PC-9 (cell line): ENCODE measurements around the gene ARHGAP5. TPM values are rescaled to one million over a fixed set of nuclear protein-coding genes. Genes with fewer than 3 reads are reported as not detected.
"Not testable (repeated sequence)": the region's sequence is repeated elsewhere in the genome, so short reads cannot be mapped to it uniquely, and the experiment has no call there.

ENCODE experiments used
- BruUV-seq: library from RNA; stranded (reverse); fragments of 400-500 nt; replicated peaks from 2 replicates; lab custom pipeline; 2021; lab: Mats Ljungman, UMichigan
- CTCF ChIA-PET: fragments of 300-600 bp; sonication (Branson Sonifier 250); formaldehyde crosslinking; loops from one replicate; lab custom pipeline; 2022; ENCODE audit warnings: antibody characterized with exemption; lab: Charles Lee
- POLR2A ChIA-PET: fragments of 300-600 bp; sonication (Branson Sonifier 250); formaldehyde crosslinking; loops from one replicate; lab custom pipeline; 2022; ENCODE audit warnings: antibody characterized with exemption; ENCODE audit not compliant: unreplicated experiment; lab: Charles Lee
- DNase-seq, 2 experiments: peaks; one replicate each; pipeline versions ENCODE4 v3.0.0 to v3.0.0-alpha.2; 2015 to 2022; ENCODE audit warnings: mixed read lengths in 1 of 2
- H2AFZ ChIP-seq: fragments of 200-600 bp; sonication (generic); 2 replicates; pipeline ENCODE4 v1.8.1; 2017; ENCODE audit warnings: antibody characterized with exemption
- H3F3A ChIP-seq: fragments of 200-600 bp; sonication (generic); 2 replicates; pipeline ENCODE4 v1.8.1; 2017; ENCODE audit warnings: antibody characterized with exemption, mild to moderate bottlenecking, low read depth; ENCODE audit not compliant: insufficient read depth
- H3K27ac ChIP-seq: fragments of 200-600 bp; sonication (generic); 2 replicates; pipeline ENCODE4 v1.6.1; 2016; ENCODE audit warnings: mixed run types
- H3K27me3 ChIP-seq: fragments of 200-600 bp; sonication (generic); 2 replicates; pipeline ENCODE4 v1.6.1; 2016; ENCODE audit warnings: low read depth, mixed run types; ENCODE audit not compliant: insufficient read depth
- H3K36me3 ChIP-seq: fragments of 200-600 bp; sonication (generic); 2 replicates; pipeline ENCODE4 v1.6.1; 2016; ENCODE audit warnings: low read depth, mixed run types
- H3K4me1 ChIP-seq: fragments of 200-600 bp; sonication (generic); replicated peaks from 2 replicates; pipeline ENCODE4 v1.6.1; 2016; ENCODE audit warnings: mixed run types; ENCODE audit not compliant: insufficient read depth
- H3K4me2 ChIP-seq: fragments of 200-600 bp; sonication (generic); 2 replicates; pipeline ENCODE4 v1.6.1; 2017; ENCODE audit warnings: mixed run types
- H3K4me3 ChIP-seq: fragments of 200-600 bp; sonication (generic); 2 replicates; pipeline ENCODE4 v1.6.1; 2016; ENCODE audit warnings: mixed run types
- H3K79me2 ChIP-seq: fragments of 200-600 bp; sonication (generic); 2 replicates; pipeline ENCODE4 v1.6.1; 2017; ENCODE audit warnings: low read depth, mixed run types
- H3K9me2 ChIP-seq: fragments of 200-600 bp; sonication (generic); 2 replicates; pipeline ENCODE4 v1.8.1; 2017; ENCODE audit warnings: mild to moderate bottlenecking; ENCODE audit not compliant: insufficient read depth
- H3K9me3 ChIP-seq: fragments of 200-600 bp; sonication (generic); 2 replicates; pipeline ENCODE4 v1.8.1; 2016; ENCODE audit warnings: low read depth; ENCODE audit not compliant: insufficient read depth
- H4K20me1 ChIP-seq: fragments of 200-600 bp; sonication (generic); 2 replicates; pipeline ENCODE4 v1.8.1; 2017; ENCODE audit not compliant: insufficient read depth
- CTCF ChIP-seq: fragments of 200-600 bp; sonication (generic); conservative IDR thresholded peaks from 2 replicates; pipeline ENCODE4 v1.6.1; 2017; ENCODE audit warnings: mixed run types, antibody characterized with exemption, mild to moderate bottlenecking, moderate library complexity
- EZH2 ChIP-seq: fragments of 200-600 bp; sonication (generic); IDR thresholded peaks from 2 replicates; pipeline ENCODE4 v1.8.0; 2017; ENCODE audit warnings: antibody characterized with exemption, low read depth
- intact Hi-C: fragments of 100-400 bp; cut with micrococcal nuclease; formaldehyde crosslinking; loops from one replicate; pipeline ENCODE4 v1.10.0; 2022; ENCODE audit not compliant: unreplicated experiment
- total RNA-seq: library from RNA; stranded (reverse); gene quantifications from 2 replicates; pipeline ENCODE4 v1.2.3, GENCODE V29; 2021

Gene ARHGAP5
- total RNA-seq, 1 experiment from 2014 or later: 58.6 TPM

- TF ChIP-seq EZH2 (no peak), CTCF (no peak)
- intact Hi-C loops: no loop called here
- no TSS peak for BruUV-seq
- Histone ChIP-seq H3K27me3 (no peaks in the 10 kb centered on the region), H3K9me2 (no peaks in the 10 kb centered on the region), H3K79me2 (peaks cover 60% of the 10 kb centered on the region), H3K36me3 (peaks cover 24% of the 10 kb centered on the region), H3K4me2 (no peak overlapping the region), H3K4me1 (no peaks in the 10 kb centered on the region), H2AFZ (no peak overlapping the region), H4K20me1 (no peaks in the 10 kb centered on the region), H3K9me3 (peaks cover 3% of the 10 kb centered on the region), H3K4me3 (no peak overlapping the region), H3F3A (no peaks in the 10 kb centered on the region), H3K27ac (no peak overlapping the region)
- ChIA-PET POLR2A (no interaction called here), CTCF (no interaction called here)
- no peak for DNase-seq
Observed at GRCh38 chr14:32121948-32122347, 44.8 kb downstream of the ARHGAP5 start.

DNA sequence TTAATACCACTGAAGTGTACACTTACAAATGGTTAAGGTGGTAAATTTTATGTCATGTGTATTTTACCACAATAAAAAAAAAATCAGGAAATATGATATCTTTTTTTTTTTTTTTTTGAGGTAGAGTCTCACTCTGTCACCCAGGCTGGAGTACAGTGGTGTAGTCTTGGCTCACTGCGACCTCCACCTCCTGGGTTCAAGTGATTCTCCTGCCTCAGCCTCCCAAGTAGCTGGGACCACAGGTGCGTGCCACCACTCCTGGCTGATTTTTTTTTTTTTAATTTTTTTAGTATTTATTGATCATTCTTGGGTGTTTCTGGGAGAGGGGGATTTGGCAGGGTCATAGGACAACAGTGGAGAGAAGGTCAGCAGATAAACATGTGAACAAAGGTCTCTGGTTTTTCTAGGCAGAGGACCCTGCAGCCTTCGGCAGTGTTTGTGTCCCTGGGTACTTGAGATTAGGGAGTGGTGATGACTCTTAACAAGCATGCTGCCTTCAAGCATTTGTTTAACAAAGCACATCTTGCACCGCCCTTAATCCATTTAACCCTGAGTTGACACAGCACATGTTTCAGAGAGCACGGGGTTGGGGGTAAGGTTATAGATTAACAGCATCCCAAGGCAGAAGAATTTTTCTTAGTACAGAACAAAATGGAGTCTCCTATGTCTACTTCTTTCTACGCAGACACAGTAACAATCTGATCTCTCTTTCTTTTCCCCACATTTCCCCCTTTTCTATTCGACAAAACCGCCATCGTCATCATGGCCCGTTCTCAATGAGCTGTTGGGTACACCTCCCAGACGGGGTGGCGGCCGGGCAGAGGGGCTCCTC, 50.0 kb downstream of the ARHGAP5 start:
- Histone ChIP-seq H3K36me3 (peaks cover 13% of the 10 kb centered on the region), H3K79me2 (peaks cover 50% of the 10 kb centered on the region)
- H3K4me2 ChIP-seq, DNase-seq, H3K9me3 ChIP-seq, H3K27ac ChIP-seq, POLR2A ChIA-PET, CTCF ChIA-PET, H3K4me3 ChIP-seq, H3K27me3 ChIP-seq, H3K4me1 ChIP-seq, H4K20me1 ChIP-seq, intact Hi-C loops, BruUV-seq, H3F3A ChIP-seq, H3K9me2 ChIP-seq, H2AFZ ChIP-seq: not testable (repeated sequence)

DNA sequence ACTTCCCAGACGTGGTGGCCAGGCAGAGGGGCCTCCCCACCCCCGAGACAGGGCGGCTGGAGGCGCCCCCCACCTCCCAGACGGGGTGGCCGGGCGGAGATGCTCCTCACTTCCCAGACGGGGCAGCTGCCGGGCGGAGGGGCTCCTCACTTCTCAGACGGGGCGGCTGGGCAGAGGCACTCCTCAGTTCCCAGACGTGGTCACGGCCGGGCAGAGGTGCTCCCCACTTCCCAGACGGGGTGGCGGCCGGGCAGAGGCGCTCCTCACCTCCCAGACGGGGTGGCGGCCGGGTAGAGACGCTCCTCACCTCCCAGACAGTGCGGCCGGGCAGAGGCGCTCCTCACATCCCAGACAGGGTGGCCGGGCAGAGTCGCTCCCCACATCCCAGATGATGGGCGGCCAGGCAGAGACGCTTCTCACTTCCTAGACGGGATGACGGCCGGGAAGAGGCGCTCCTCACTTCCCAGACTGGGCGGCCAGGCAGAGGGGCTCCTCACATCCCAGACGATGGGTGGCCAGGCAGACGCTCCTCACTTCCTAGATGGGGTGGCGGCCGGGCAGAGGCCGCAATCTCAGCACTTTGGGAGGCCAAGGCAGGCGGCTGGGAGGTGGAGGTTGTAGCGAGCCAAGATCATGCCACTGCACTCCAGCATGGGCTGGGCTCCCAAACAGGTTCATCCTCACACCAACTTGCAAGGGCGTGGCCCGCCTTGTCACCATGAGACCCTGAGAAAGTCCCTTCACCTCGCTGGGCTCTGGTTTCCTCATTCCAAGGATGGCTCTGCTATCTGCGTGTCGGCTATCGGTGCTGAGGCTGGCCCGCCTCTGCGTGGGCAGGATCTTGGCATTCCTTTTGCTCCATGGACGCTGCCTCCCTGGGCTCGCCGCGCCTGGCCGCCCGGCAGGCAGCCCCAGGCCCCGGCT, 50.9 kb downstream of the ARHGAP5 start:
- CTCF ChIA-PET: not testable (repeated sequence)

DNA sequence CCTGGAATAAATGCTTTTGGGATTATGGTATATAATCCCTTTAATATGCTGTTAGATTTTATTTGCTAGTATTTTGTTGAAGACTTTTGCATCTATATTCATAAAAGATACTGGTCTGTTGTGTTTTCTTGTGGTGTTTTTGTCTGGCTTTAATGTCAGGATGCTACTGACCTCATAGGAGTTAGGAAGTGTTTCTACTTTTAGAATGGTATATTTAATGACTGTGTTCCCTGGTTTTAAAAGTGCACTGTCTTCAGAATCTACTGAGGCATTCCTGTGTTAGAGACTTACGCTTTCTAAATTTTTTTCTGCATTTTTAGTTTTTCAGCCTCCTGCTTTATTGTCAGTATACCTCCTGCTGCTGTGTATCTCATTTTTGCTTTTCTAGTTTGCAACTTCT, 51.6 kb downstream of the ARHGAP5 start:
- no peak overlapping the region for H3K27ac ChIP-seq
- H3K36me3 ChIP-seq: peaks cover 9% of the 10 kb centered on the region
- ChIA-PET CTCF (no interaction called here), POLR2A (no interaction called here)
- H3K79me2 ChIP-seq: peaks cover 36% of the 10 kb centered on the region
- H3K27me3 ChIP-seq: no peaks in the 10 kb centered on the region
- H2AFZ ChIP-seq: no peak overlapping the region
- no peak for TF ChIP-seq CTCF
- no peak for TF ChIP-seq EZH2
- no peaks in the 10 kb centered on the region for H3K4me1 ChIP-seq
- BruUV-seq: no TSS peak
- no peak overlapping the region for H3K4me3 ChIP-seq
- no peaks in the 10 kb centered on the region for H3K9me2 ChIP-seq
- H3K4me2 ChIP-seq: no peak overlapping the region
- H3K9me3 ChIP-seq: peaks cover 3% of the 10 kb centered on the region
- DNase-seq: no peak
- intact Hi-C loops: no loop called here
- H3F3A ChIP-seq: no peaks in the 10 kb centered on the region
- H4K20me1 ChIP-seq: no peaks in the 10 kb centered on the region

More for the DNA sequence above, 50.9 kb downstream of the ARHGAP5 start:
- H3K27ac ChIP-seq, DNase-seq, intact Hi-C loops, H3F3A ChIP-seq, H3K4me1 ChIP-seq, BruUV-seq, POLR2A ChIA-PET, H4K20me1 ChIP-seq, H2AFZ ChIP-seq, H3K4me2 ChIP-seq, H3K36me3 ChIP-seq, H3K27me3 ChIP-seq, H3K9me3 ChIP-seq, H3K4me3 ChIP-seq, H3K9me2 ChIP-seq: not testable (repeated sequence)
- H3K79me2 ChIP-seq: peaks cover 43% of the 10 kb centered on the region
